MM.1S (cell line): ENCODE measurements around the gene IRF6.

Experiments used
- DNase-seq: peaks from one replicate; pipeline ENCODE4 v3.0.0-alpha.2; 2015
- H2AFZ ChIP-seq: fragments of 300-600 bp; sonication (generic); 2 replicates; pipeline ENCODE4 v1.6.0; 2016; ENCODE audit warnings: antibody characterized with exemption, low read length
- H3F3A ChIP-seq: fragments of 300-600 bp; sonication (generic); 2 replicates; pipeline ENCODE4 v1.6.1; 2016; ENCODE audit warnings: mild to moderate bottlenecking, antibody characterized with exemption, low read length, moderate library complexity, mixed read lengths; ENCODE audit not compliant: insufficient read depth
- H3K27ac ChIP-seq: fragments of 300-600 bp; sonication (generic); 2 replicates; pipeline ENCODE4 v1.5.1; 2016; ENCODE audit warnings: mild to moderate bottlenecking, low read length
- H3K27me3 ChIP-seq: fragments of 300-600 bp; sonication (generic); replicated peaks from 2 replicates; pipeline ENCODE4 v1.6.0; 2016; ENCODE audit warnings: low read length; ENCODE audit not compliant: insufficient read depth
- H3K36me3 ChIP-seq: fragments of 300-600 bp; sonication (generic); replicated peaks from 2 replicates; pipeline ENCODE4 v1.6.1; 2016; ENCODE audit warnings: mild to moderate bottlenecking, low read length, mixed read lengths; ENCODE audit not compliant: insufficient read depth
- H3K4me1 ChIP-seq: fragments of 300-600 bp; sonication (generic); 2 replicates; pipeline ENCODE4 v1.6.1; 2016; ENCODE audit warnings: low read length, mixed read lengths
- H3K4me2 ChIP-seq: fragments of 300-600 bp; sonication (generic); 2 replicates; pipeline ENCODE4 v1.6.0; 2016; ENCODE audit warnings: low read depth, low read length
- H3K4me3 ChIP-seq: fragments of 300-600 bp; sonication (generic); 2 replicates; pipeline ENCODE4 v1.5.1; 2016; ENCODE audit warnings: low read length, mixed read lengths
- H3K79me2 ChIP-seq: fragments of 300-600 bp; sonication (generic); 2 replicates; pipeline ENCODE4 v1.6.1; 2016; ENCODE audit warnings: mixed run types, low read length, mixed read lengths
- H3K9ac ChIP-seq: fragments of 300-600 bp; sonication (generic); 2 replicates; pipeline ENCODE4 v1.6.1; 2016; ENCODE audit warnings: low read length, mixed read lengths
- H3K9me2 ChIP-seq: fragments of 300-600 bp; sonication (generic); replicated peaks from 2 replicates; pipeline ENCODE4 v1.6.1; 2016; ENCODE audit warnings: mild to moderate bottlenecking, low read length, mixed read lengths; ENCODE audit not compliant: insufficient read depth
- H3K9me3 ChIP-seq: fragments of 300-600 bp; sonication (generic); replicated peaks from 2 replicates; pipeline ENCODE4 v1.6.1; 2016; ENCODE audit warnings: mild to moderate bottlenecking, low read length, mixed read lengths; ENCODE audit not compliant: insufficient read depth
- H4K20me1 ChIP-seq: fragments of 300-600 bp; sonication (generic); 2 replicates; pipeline ENCODE4 v1.6.1; 2016; ENCODE audit warnings: mild to moderate bottlenecking, low read length, moderate library complexity, mixed read lengths; ENCODE audit not compliant: insufficient read depth
- EZH2 ChIP-seq: fragments of 300-600 bp; sonication (generic); optimal IDR thresholded peaks from 2 replicates; pipeline ENCODE3; 2017; ENCODE audit warnings: low read depth, mild to moderate bottlenecking, antibody characterized with exemption, low read length, mixed read lengths
- EZH2phosphoT487 ChIP-seq: fragments of 300-600 bp; sonication (generic); IDR thresholded peaks from 2 replicates; pipeline ENCODE4 v1.6.1; 2018; ENCODE audit warnings: antibody characterized with exemption, low read length
- TF ChIP-seq, protein P1 (sequence below): fragments of 300-600 bp; sonication (generic); IDR thresholded peaks from 2 replicates; pipeline ENCODE4 v1.5.1; 2016; ENCODE audit warnings: antibody characterized with exemption, low read length, mixed read lengths

The IRF6 gene

DNA sequence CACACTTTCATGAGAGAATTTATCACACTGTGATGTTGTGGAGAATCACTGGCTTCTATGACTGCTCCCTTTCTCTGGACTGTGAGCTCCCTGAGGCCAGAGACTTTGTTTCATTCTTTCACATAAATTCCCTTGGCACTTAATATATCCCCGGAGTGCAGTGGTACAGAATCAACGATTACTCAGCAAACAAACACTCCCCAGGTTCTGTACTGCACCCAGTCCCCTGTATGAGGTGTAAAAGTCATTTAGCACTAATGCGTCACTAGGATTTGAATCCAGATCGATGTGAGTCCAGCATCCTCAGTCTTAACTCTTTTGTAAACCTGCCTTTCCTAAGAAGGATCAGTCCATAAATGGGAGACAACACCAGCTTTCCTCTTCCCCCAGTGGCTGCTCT is 15.0 kb upstream of the IRF6 start:
- Histone ChIP-seq H3K9ac (no peak overlapping the region), H3K4me2 (no peak overlapping the region), H3K27ac (no peak overlapping the region), H3K9me3 (no peaks in the 10 kb centered on the region), H2AFZ (no peak overlapping the region), H4K20me1 (no peaks in the 10 kb centered on the region), H3K4me3 (no peak overlapping the region), H3F3A (no peaks in the 10 kb centered on the region), H3K79me2 (no peaks in the 10 kb centered on the region), H3K36me3 (no peaks in the 10 kb centered on the region), H3K4me1 (no peaks in the 10 kb centered on the region), H3K27me3 (0 out of 2 replicates have a peak, but pooled peaks cover 3% of the 10 kb centered on the region), H3K9me2 (no peaks in the 10 kb centered on the region)
- no peak for DNase-seq
- TF ChIP-seq EZH2phosphoT487 (no peak), EZH2 (no peak)
- TF ChIP-seq, protein P1, sequence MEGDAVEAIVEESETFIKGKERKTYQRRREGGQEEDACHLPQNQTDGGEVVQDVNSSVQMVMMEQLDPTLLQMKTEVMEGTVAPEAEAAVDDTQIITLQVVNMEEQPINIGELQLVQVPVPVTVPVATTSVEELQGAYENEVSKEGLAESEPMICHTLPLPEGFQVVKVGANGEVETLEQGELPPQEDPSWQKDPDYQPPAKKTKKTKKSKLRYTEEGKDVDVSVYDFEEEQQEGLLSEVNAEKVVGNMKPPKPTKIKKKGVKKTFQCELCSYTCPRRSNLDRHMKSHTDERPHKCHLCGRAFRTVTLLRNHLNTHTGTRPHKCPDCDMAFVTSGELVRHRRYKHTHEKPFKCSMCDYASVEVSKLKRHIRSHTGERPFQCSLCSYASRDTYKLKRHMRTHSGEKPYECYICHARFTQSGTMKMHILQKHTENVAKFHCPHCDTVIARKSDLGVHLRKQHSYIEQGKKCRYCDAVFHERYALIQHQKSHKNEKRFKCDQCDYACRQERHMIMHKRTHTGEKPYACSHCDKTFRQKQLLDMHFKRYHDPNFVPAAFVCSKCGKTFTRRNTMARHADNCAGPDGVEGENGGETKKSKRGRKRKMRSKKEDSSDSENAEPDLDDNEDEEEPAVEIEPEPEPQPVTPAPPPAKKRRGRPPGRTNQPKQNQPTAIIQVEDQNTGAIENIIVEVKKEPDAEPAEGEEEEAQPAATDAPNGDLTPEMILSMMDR: no peak

DNA sequence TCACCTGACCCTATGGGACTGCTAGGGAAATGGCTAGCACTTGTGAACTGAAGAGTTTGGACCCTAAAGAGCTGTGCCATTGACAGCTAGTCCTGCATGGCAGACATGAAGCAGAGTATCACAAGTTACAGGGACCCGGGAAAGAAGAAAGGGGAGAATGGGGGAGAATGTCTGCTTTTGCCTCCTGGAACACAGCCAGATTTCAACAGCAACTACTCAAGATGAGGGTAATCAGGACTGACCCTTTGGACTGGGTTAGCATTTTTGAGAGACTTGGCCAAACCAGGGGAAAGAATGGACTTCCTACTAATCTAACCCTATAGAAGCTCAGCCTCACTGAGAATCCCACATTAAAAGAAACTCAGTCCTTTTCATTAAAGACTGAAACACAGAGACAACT is 13.1 kb upstream of the IRF6 start:
- Histone ChIP-seq H3K27ac (no peak overlapping the region), H3K9me3 (no peaks in the 10 kb centered on the region), H3K4me3 (no peak overlapping the region), H3K9ac (no peak overlapping the region), H3K27me3 (0 out of 2 replicates have a peak, but pooled peaks cover 3% of the 10 kb centered on the region), H3K36me3 (no peaks in the 10 kb centered on the region), H3K79me2 (no peaks in the 10 kb centered on the region), H4K20me1 (no peaks in the 10 kb centered on the region), H3K4me2 (no peak overlapping the region), H2AFZ (no peak overlapping the region), H3K4me1 (no peaks in the 10 kb centered on the region), H3F3A (no peaks in the 10 kb centered on the region), H3K9me2 (no peaks in the 10 kb centered on the region)
- TF ChIP-seq, protein P1: no peak
- TF ChIP-seq EZH2 (no peak), EZH2phosphoT487 (no peak)
- no peak for DNase-seq

DNA sequence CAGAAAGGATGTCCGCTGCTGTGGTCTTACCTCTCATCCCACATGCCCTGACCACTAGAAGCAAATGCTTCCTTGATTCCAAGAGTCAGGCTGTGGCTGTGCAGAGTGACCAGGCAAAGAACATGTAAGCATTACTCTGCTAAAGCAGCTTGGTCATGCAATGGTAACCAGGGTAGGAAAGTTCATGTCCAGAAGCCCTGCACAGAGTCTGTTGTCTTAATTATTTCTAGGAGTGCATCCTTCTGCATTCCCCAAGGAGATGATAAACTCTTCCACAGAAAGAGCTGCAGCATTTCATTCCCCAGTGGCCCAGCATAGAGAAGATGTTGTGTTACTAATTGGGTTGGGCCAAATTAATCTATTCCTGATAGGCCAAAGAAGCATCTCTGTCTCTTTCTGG is 11.7 kb upstream of the IRF6 start:
- H3K27ac ChIP-seq: no peak overlapping the region
- no peak overlapping the region for H3K4me3 ChIP-seq
- H3K9me2 ChIP-seq: no peaks in the 10 kb centered on the region
- H3K9ac ChIP-seq: no peak overlapping the region
- no peaks in the 10 kb centered on the region for H3K36me3 ChIP-seq
- TF ChIP-seq EZH2phosphoT487 (no peak), EZH2 (no peak)
- TF ChIP-seq, protein P1: no peak
- no peaks in the 10 kb centered on the region for H3K4me1 ChIP-seq
- no peak overlapping the region for H3K4me2 ChIP-seq
- H3F3A ChIP-seq: no peaks in the 10 kb centered on the region
- no peak for DNase-seq
- H3K9me3 ChIP-seq: no peaks in the 10 kb centered on the region
- H3K27me3 ChIP-seq: 0 out of 2 replicates have a peak, but pooled peaks cover 3% of the 10 kb centered on the region
- no peaks in the 10 kb centered on the region for H4K20me1 ChIP-seq
- H2AFZ ChIP-seq: no peak overlapping the region
- H3K79me2 ChIP-seq: no peaks in the 10 kb centered on the region
